ENCODE results near the gene HTR1A. TPM values are rescaled to one million over a fixed set of nuclear protein-coding genes. Genes with fewer than 3 reads are reported as not detected.

The HTR1A gene
- total RNA-seq (2014; rRNA removed; shearing (Covaris generic)) = not detected in 2 replicates

DNA sequence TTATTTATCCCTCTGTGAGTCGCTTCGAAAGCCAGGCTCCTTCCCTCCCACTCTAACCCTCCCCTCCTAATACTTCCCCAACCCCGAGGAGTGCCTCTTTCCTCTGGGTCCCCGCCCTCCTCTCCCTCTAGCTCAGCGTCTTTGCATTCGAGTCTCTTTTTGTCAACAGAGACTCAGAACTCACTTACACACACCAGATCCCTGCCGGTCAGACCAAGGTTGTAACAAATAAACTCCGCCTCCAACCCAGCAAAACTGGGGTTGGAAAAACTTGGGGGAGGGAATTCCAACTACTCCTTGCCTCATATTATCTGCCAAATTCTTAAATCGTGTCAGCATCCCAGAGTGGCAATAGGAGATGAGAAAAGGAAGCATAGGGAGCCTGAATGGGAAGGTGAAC, at the start of gene HTR1A:
HTR1A (minus strand) TSS at position 167 of the 400 bp plus-strand sequence. CDS start 726 bp downstream, outside the sequence.
- H3K4me1 ChIP-seq (replicated peaks) = no peaks in the 10 kb centered on the region
- H3K27me3 ChIP-seq (replicated peaks) = no peaks in the 10 kb centered on the region
- H3K36me3 ChIP-seq = no peaks in the 10 kb centered on the region
- no peak within 1 kb of the TSS for H3K27ac ChIP-seq
- 0 out of 2 replicates have a peak, but pooled peaks cover 2% of the 10 kb centered on the region for H3K9me3 ChIP-seq (replicated peaks)
- no peak within 1 kb of the TSS for H3K4me3 ChIP-seq
- DNase-seq (ENCODE audit: low read depth in 1 of 2, low spot score in 2 of 2) = no peak

DNA sequence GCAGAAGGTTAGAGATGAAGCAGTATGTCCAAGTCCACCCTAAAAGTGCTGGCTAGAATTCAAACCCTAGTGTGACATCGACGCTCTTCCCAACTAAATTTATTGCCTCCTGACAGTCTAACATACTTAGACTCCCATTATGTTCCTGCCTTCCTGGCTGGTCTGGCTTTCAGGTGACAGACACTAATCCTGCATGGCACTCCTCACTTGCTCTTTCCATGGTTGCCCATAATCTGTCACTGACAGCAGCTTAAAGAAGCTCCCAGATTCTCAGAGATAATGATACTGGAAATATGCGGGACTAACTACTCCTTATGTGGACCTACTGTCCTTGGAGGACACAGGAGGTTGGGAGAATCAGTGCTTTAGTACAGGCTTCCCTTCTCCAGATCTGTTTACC, 41.7 kb upstream of the HTR1A start:
- no peak for DNase-seq (ENCODE audit: low read depth in 1 of 2, low spot score in 2 of 2)
- no peaks in the 10 kb centered on the region for H3K36me3 ChIP-seq
- H3K9me3 ChIP-seq (replicated peaks) = no peaks in the 10 kb centered on the region
- no peak overlapping the region for H3K4me3 ChIP-seq
- no peak overlapping the region for H3K27ac ChIP-seq
- H3K27me3 ChIP-seq (replicated peaks) = no peaks in the 10 kb centered on the region
- H3K4me1 ChIP-seq (replicated peaks) = no peaks in the 10 kb centered on the region

GRCh38 chr5:64000096-64000495, 37.9 kb upstream of the HTR1A start:
- Histone ChIP-seq H3K4me3 (no peak overlapping the region), H3K9me3 (replicated peaks) (no peaks in the 10 kb centered on the region), H3K36me3 (no peaks in the 10 kb centered on the region), H3K4me1 (replicated peaks) (no peaks in the 10 kb centered on the region), H3K27ac (no peak overlapping the region), H3K27me3 (replicated peaks) (no peaks in the 10 kb centered on the region)
- DNase-seq (ENCODE audit: low read depth in 1 of 2, low spot score in 2 of 2) = no peak

DNA sequence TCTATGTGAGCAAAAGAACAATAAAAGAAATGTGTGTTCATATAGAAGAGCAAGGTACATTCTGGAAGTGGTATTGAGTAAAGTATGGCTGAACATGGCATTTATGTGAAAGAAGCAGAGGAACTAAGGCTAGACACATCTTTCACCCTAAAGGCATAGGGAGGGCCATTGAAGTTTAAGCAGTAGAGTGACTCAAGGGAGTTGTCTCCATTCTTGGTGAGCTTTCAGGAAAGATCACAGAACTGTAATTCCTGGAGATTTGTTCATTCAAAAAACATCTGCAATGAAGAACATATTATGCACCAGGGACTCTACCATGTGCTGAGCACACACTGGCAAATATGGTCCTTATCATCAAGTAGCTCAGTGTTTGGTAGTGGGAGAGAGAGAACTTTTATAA, 24.8 kb upstream of the HTR1A start:
- no peak for DNase-seq (ENCODE audit: low read depth in 1 of 2, low spot score in 2 of 2)

GRCh38 chr5:63981864-63982263, 19.6 kb upstream of the HTR1A start:
- Histone ChIP-seq H3K9me3 (replicated peaks) (no peaks in the 10 kb centered on the region; the same call in 1 of the 2 replicates), H3K4me3 (no peak overlapping the region), H3K27ac (no peak overlapping the region), H3K4me1 (replicated peaks) (no peaks in the 10 kb centered on the region), H3K27me3 (replicated peaks) (no peaks in the 10 kb centered on the region), H3K36me3 (no peaks in the 10 kb centered on the region)
- no peak for DNase-seq (ENCODE audit: low read depth in 1 of 2, low spot score in 2 of 2)

More for the DNA sequence above, 24.8 kb upstream of the HTR1A start:
- H3K9me3 ChIP-seq (replicated peaks) = no peaks in the 10 kb centered on the region; the same call in 1 of the 2 replicates
- H3K36me3 ChIP-seq = no peaks in the 10 kb centered on the region
- no peak overlapping the region for H3K4me3 ChIP-seq
- H3K4me1 ChIP-seq (replicated peaks) = no peaks in the 10 kb centered on the region
- no peak overlapping the region for H3K27ac ChIP-seq
- no peaks in the 10 kb centered on the region for H3K27me3 ChIP-seq (replicated peaks)

- no peak for DNase-seq (ENCODE audit: low read depth in 1 of 2, low spot score in 2 of 2)
- Histone ChIP-seq H3K36me3 (no peaks in the 10 kb centered on the region), H3K9me3 (replicated peaks) (0 out of 2 replicates have a peak, but pooled peaks cover 2% of the 10 kb centered on the region), H3K27ac (no peak overlapping the region), H3K4me3 (no peak overlapping the region), H3K4me1 (replicated peaks) (no peaks in the 10 kb centered on the region), H3K27me3 (replicated peaks) (no peaks in the 10 kb centered on the region)
Measured at GRCh38 chr5:63963926-63964325, 1.7 kb upstream of the HTR1A start.

DNA sequence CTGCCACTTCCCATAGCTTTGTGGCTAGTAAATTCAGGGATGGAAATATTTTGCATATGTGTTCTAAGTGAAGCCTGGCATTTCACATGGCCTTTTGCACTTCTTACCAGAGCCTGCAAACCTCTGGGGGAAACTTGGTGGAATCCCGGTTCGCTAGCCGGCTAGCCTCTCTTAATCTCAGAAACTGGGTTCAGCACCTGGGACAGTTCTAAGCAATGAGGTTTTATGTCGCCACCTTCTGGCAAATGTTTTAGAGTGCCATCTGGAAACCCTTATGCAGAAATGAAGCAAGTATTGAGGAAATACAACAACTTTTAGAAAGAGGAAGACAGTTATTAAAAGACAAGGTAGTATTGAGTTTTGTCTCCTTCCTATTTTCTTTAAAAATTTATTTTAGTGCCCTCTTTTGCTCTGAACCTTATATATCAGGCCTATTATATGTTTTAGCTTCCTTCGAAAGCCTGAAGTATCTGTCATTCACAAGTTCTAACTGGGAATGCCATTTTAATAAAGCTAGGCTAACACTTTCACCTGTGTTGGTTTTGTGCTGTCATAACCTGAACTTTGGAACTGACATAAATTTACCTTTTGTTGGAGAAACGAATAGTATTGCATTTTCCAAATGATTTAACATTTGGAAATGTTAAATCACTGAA, 963 bp upstream of the HTR1A start:
- Histone ChIP-seq H3K27me3 (replicated peaks) (no peaks in the 10 kb centered on the region), H3K36me3 (no peaks in the 10 kb centered on the region), H3K27ac (no peak overlapping the region), H3K4me3 (no peak overlapping the region), H3K4me1 (replicated peaks) (no peaks in the 10 kb centered on the region), H3K9me3 (replicated peaks) (0 out of 2 replicates have a peak, but pooled peaks cover 2% of the 10 kb centered on the region)
- DNase-seq (ENCODE audit: low read depth in 1 of 2, low spot score in 2 of 2) = peak; percentile 20 to 45

GRCh38 chr5:63961598-63962161, 565 bp downstream of the HTR1A start:
- no peaks in the 10 kb centered on the region for H3K4me1 ChIP-seq (replicated peaks)
- 0 out of 2 replicates have a peak, but pooled peaks cover 2% of the 10 kb centered on the region for H3K9me3 ChIP-seq (replicated peaks)
- H3K27ac ChIP-seq = no peak overlapping the region
- H3K27me3 ChIP-seq (replicated peaks) = no peaks in the 10 kb centered on the region
- no peaks in the 10 kb centered on the region for H3K36me3 ChIP-seq
- H3K4me3 ChIP-seq = no peak overlapping the region
- DNase-seq (ENCODE audit: low read depth in 1 of 2, low spot score in 2 of 2) = no peak

DNA sequence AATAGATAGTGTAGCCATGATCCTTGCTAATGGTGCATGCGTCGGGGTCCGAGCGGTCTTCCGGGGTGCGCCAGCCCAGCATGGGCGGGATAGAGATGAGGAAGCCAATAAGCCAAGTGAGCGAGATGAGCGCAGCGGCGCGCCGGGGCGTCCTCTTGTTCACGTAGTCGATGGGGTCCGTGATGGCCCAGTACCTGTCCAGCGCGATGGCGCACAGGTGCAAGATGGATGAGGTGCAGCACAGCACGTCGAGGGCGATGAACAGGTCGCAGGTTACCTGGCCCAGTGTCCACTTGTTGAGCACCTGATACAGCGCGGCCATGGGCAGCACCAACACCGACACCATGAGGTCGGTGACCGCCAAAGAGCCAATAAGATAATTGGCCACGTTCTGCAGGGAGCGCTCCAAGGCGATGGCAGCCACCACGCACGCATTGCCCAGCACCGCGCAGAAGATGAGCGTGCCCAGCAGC, 1.1 kb downstream of the HTR1A start:
- H3K27me3 ChIP-seq (replicated peaks) = no peaks in the 10 kb centered on the region
- 0 out of 2 replicates have a peak, but pooled peaks cover 2% of the 10 kb centered on the region for H3K9me3 ChIP-seq (replicated peaks)
- no peak for DNase-seq (ENCODE audit: low read depth in 1 of 2, low spot score in 2 of 2)
- H3K27ac ChIP-seq = no peak overlapping the region
- H3K4me1 ChIP-seq (replicated peaks) = no peaks in the 10 kb centered on the region
- no peaks in the 10 kb centered on the region for H3K36me3 ChIP-seq
- H3K4me3 ChIP-seq = no peak overlapping the region

- Histone ChIP-seq H3K36me3 (no peaks in the 10 kb centered on the region), H3K27ac (no peak overlapping the region), H3K9me3 (replicated peaks) (0 out of 2 replicates have a peak, but pooled peaks cover 2% of the 10 kb centered on the region), H3K4me3 (no peak overlapping the region), H3K4me1 (replicated peaks) (no peaks in the 10 kb centered on the region), H3K27me3 (replicated peaks) (no peaks in the 10 kb centered on the region)
- no peak for DNase-seq (ENCODE audit: low read depth in 1 of 2, low spot score in 2 of 2)
Measured at GRCh38 chr5:63960646-63961045, 1.6 kb downstream of the HTR1A start.

DNA sequence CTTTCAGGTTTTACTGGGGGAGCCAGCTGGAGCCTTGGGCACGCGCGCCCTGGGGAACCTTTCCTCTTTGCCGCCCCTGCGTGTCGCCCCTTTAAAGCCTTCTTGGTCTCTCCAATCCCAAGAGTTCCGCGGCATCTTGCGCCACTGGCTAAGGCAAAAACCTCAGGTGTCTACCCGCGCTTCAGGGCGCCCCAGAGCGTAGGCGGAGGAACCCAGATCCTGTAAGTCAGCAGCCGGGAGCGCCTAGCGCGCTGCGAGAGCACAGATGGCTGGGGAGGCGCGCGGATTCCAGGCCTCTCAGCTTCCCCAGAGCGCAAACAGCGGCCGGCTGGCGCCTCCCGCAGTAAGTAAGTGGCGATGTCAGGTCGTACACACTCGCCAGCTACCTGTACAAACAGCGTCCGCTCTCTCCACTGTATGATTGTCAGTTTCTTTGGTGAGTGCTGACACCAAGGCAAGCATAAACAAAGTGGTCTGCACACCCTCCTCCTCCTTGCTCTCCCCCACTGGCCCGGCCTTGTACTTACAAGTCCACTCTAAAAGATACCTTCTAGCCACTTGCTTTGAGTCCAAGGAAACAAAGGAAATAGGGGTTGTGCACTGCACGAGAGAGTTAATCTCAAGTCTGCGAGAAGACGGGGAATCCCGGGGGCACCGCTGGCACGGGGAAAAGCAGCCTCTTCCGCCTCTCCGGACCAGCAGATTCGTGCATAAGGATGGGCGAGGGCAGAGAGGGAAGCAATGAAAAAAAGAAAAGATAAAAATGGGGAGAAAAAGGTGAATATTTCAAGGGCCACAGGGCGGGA, 2.9 kb downstream of the HTR1A start:
- H3K27ac ChIP-seq = no peak overlapping the region
- DNase-seq (ENCODE audit: low read depth in 1 of 2, low spot score in 2 of 2) = no peak
- no peaks in the 10 kb centered on the region for H3K4me1 ChIP-seq (replicated peaks)

GRCh38 chr5:63958654-63959053, 3.6 kb downstream of the HTR1A start:
- no peak overlapping the region for H3K4me3 ChIP-seq
- no peaks in the 10 kb centered on the region for H3K4me1 ChIP-seq (replicated peaks)
- H3K27ac ChIP-seq = no peak overlapping the region
- 0 out of 2 replicates have a peak, but pooled peaks cover 2% of the 10 kb centered on the region for H3K9me3 ChIP-seq (replicated peaks)
- no peaks in the 10 kb centered on the region for H3K36me3 ChIP-seq
- no peaks in the 10 kb centered on the region for H3K27me3 ChIP-seq (replicated peaks)
- no peak for DNase-seq (ENCODE audit: low read depth in 1 of 2, low spot score in 2 of 2)

More for the DNA sequence above, 2.9 kb downstream of the HTR1A start:
- Histone ChIP-seq H3K27me3 (replicated peaks) (no peaks in the 10 kb centered on the region), H3K36me3 (no peaks in the 10 kb centered on the region), H3K4me3 (no peak overlapping the region), H3K9me3 (replicated peaks) (0 out of 2 replicates have a peak, but pooled peaks cover 2% of the 10 kb centered on the region)

DNA sequence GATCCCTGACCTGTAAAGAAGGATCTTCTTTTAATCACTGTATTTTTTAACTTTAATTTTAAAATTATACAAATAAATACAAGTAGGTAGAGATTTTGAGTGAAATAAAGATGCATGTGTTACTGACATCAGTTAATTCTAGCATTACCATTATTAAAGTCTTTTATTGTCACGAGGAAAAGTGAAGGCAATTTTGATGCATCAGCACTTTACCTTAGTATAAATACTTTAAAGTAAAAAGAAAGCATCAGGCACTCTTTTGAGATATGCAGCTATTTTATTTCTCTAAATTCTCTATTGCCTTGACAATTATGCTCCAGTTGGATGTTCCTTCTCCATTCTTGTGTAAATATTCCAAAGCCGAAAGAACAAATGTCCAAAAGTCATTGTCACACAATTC, 4.6 kb downstream of the HTR1A start:
- H3K36me3 ChIP-seq = no peaks in the 10 kb centered on the region
- H3K9me3 ChIP-seq (replicated peaks) = 0 out of 2 replicates have a peak, but pooled peaks cover 2% of the 10 kb centered on the region
- H3K27ac ChIP-seq = no peak overlapping the region
- H3K27me3 ChIP-seq (replicated peaks) = no peaks in the 10 kb centered on the region
- no peak overlapping the region for H3K4me3 ChIP-seq
- H3K4me1 ChIP-seq (replicated peaks) = no peaks in the 10 kb centered on the region
- DNase-seq (ENCODE audit: low read depth in 1 of 2, low spot score in 2 of 2) = no peak

DNA sequence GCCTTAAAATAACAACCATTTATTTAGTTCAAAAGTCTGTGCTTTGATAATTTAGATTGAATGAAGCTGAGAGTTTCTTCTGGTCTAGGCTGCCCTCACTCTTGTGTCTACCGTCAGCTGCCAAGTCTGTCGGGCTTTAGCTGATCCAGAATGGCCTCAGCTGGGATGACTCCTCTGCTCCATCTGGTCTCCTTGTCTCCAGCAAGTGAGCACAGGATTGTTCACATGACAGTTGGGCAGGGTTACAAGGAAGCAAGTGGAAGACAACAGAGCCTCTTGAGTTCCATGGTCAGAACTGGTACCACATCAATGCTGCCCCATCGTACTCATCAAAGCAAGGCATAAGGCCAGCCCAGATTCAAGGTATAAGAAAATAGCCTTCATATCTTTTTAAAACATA, 9.0 kb downstream of the HTR1A start:
- no peak for DNase-seq (ENCODE audit: low read depth in 1 of 2, low spot score in 2 of 2)
- no peak overlapping the region for H3K4me3 ChIP-seq
- H3K27ac ChIP-seq = no peak overlapping the region
- no peaks in the 10 kb centered on the region for H3K4me1 ChIP-seq (replicated peaks)
- no peaks in the 10 kb centered on the region for H3K27me3 ChIP-seq (replicated peaks)
- H3K36me3 ChIP-seq = no peaks in the 10 kb centered on the region
- H3K9me3 ChIP-seq (replicated peaks) = no peaks in the 10 kb centered on the region

Measured in SJSA1 (cell line).